OCI-LY1 (cell line): ENCODE results near the gene TRMT44.

Source experiments
- EZH2 ChIP-seq: fragments of 200-600 bp; sonication (generic), shearing (Covaris generic); IDR thresholded peaks from 2 replicates; pipeline ENCODE4 v1.8.0; 2017; ENCODE audit warnings: borderline replicate concordance, mixed run types, mild to moderate bottlenecking, antibody characterized with exemption, low read length, moderate library complexity, mixed read lengths
- TF ChIP-seq, protein P1 (sequence below): fragments of 200-600 bp; sonication (generic), shearing (Covaris generic); IDR thresholded peaks from 2 replicates; pipeline ENCODE4 v1.5.1; 2017; ENCODE audit warnings: mild to moderate bottlenecking, antibody characterized with exemption, low read length, moderate library complexity, mixed read lengths

DNA sequence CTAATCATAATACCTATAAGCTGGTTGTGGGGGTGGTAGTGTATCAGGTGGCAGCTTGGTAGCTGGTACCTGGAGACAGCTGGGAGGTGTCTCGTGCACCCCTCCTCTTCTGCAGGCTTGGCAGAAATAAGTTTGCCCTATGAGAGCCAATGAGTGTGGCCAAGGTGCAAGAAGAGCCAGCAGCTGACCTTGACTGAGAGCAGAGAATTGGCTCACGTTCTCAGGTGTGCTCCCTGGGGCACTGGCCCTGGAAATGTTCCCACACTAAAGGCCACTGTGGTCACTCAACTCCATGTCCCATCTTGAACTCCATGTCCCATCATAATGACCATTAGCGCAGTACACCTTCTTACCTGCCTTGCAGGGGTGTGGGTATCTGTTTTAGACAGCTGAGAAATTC is 13.4 kb downstream of the TRMT44 start:
- TF ChIP-seq, protein P1, sequence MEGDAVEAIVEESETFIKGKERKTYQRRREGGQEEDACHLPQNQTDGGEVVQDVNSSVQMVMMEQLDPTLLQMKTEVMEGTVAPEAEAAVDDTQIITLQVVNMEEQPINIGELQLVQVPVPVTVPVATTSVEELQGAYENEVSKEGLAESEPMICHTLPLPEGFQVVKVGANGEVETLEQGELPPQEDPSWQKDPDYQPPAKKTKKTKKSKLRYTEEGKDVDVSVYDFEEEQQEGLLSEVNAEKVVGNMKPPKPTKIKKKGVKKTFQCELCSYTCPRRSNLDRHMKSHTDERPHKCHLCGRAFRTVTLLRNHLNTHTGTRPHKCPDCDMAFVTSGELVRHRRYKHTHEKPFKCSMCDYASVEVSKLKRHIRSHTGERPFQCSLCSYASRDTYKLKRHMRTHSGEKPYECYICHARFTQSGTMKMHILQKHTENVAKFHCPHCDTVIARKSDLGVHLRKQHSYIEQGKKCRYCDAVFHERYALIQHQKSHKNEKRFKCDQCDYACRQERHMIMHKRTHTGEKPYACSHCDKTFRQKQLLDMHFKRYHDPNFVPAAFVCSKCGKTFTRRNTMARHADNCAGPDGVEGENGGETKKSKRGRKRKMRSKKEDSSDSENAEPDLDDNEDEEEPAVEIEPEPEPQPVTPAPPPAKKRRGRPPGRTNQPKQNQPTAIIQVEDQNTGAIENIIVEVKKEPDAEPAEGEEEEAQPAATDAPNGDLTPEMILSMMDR, result no peak
- no peak for TF ChIP-seq EZH2
